Measurements from ENCODE around the gene EML3.
A peak's percentile ranks its signal among the peaks of the same experiment; 100 is the strongest.
"Not testable (repeated sequence)": the region's sequence is repeated elsewhere in the genome, so short reads cannot be mapped to it uniquely, and the experiment has no call there.

EML3 gene

DNA sequence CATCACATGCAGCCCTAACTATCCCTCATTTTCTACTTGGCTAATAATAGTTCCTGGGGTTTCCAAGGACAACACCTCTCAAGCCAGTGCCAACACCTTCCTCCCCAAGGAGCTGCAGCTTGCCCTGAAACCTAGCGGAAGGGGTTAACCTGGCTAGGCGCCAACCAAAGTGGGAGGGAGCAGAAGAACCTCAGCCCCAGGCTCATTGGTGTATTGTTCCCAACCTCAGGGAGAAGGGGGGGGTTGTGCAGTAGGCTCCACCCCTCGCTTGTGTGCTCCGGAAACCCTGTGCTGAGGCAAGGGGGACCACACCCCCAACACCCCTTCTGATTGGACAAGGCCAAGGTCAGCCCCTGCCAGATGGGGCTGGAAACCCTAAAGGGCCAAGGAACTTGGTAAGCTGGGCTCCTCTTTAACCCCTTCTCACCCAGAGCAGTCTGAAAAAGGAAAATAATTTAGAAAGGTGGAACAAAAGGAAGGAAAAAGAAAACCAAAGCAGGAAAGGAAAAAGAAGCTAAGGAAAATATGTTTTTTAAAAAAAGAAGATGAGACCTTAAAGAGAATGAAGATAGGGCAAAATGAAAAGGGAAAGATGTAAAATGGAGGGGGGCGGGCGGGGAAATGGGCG lies 13.4 kb downstream of the EML3 start:
- DNase-seq: peak; percentile 100

DNA sequence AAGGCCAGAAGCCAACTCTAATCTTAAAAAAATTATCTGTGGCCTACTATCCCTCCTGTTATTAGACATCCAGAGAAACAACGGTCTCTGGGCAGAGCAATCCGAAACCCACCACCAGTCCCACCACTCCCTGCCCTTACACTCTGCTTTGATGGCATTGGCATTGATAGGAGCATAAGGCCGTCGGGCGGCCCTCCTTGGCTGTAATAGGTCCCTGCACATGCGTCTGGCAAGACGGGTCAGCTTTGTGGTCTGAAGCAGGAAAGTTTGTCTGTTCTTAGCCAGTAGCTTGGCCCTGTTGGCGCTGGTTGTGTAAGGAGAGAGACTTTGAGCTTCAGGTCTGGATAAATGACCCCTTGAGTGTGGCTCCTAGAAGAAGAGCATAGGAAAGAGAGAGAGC lies 17.5 kb downstream of the EML3 start:
- DNase-seq: no peak

- peak; percentile 96 for DNase-seq
These were observed 19.0 kb downstream of the EML3 start for GRCh38 chr11:62593434-62594044.

DNA sequence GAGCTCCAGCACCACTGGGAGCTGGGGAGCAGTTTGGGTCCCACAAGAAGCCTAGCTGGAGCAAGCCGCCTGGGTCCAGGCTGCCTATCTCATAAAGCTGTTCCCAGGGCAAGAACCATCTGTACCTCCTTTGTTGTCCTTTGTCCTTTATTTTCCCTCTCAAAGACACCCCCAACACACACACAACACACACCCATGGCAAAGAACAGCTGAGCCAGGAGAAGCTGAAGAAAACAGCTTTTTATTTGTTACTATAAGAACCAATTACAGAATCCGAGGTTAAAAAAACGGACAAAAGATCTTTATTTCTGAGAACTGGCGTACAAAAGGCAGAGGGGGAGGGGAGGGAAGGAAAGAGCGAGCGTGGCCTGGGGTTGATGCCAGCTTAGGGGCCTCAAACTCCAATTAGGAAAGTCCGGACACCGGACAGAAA lies 19.6 kb downstream of the EML3 start:
- no peak for DNase-seq

DNA sequence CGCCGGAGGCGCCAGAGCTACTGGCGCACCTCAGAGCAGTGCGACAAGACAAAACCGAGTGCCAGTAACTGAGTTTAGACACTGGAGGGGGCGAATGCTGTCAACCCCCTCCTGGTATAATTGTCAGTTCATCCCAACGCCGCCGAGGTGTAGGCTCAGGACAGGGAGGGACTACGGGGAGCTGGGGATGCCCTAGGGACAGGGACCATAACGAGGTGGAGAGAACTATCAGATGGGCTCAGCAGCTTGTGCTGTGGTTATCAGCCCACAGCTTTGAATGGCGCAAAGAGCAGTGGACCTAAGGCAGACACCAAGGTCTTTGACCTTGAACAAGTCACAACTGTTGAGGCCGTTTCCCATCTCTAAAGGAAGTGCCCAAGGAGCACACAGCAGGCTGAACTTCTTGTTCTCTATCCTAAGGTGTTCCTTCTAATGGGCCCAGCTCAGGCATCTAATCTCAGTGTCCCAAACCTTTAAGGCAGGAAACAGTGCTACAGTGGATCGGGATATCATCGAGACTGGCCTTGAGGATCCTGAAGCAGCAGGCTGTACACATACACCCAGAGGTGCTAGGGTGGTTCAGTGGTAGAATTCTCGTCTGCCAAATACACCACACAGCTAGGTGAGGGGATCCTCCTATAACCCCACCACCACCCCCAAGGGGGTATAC lies 20.3 kb downstream of the EML3 start:
- peak; percentile 71 for DNase-seq

DNA sequence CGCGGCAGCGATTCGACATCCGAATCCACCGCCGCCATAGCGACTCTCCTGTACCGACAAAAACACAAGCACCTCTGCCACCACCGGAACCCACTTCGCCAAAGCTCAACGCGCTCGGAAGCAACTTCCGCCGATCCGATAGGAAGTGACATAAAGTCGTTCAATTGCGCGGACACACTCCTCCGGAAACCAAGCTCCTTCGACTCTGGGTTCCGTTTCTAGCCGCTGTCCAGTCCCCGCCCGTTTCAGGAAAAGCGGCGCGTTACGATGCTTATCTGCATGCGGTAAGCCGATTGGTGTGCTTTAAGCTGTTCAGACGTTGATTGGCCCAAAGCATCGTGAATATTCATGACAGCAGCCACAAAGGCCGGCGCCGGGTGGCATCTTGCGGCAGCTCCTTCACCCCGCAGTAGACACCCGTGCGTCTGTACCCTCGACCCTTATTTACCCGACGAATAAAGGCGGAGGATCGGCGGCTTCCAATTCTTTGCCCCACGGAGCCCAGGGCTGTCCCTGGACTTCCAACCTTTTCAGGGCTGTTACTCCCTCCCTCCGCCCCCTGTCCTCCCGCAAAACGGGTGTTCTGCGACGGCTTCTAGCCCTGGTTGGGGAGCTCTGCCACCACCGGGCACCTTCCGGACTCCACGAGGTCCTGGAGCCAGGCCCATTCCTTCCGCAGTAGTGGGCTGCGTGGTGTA lies 21.0 kb downstream of the EML3 start, which contains the start of gene TUT1:
Gene TUT1, minus strand, starts transcription at position 76 of the 698 bp plus-strand sequence. Its CDS starts 38 bp downstream, at position 38.
- peak; percentile 100 for DNase-seq

DNA sequence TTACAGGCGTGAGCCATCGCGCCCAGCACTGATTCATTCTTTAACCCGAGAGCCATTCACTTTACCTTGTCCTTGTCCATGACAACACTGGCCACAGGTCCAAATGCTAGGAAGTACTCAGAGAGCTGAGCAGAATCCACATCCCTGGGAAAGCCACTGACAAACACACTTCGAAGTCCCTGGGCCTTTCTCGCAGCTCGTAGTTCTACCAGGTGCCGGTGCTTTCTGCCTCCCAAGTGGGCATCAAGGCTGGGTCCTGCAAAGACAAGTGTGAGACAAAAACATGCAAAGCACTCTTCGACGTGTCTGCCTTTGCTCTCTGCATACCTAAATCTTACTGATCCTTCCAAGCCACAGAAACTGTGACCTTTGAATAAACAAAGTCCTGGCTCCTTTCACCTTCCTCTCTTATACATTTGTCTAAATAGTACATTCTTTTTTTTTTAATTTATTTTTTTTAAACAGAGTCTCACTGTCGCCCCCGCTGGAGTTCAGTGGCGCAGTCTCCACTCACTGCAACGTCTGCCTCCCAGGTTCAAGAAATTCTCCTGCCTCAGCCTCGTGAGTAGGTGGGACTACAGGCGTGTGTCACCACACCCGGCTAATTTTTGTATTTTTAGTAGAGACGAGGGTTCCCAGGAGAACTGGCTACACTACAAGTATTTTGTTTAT lies 23.5 kb downstream of the EML3 start:
- DNase-seq: peak; percentile 66

DNA sequence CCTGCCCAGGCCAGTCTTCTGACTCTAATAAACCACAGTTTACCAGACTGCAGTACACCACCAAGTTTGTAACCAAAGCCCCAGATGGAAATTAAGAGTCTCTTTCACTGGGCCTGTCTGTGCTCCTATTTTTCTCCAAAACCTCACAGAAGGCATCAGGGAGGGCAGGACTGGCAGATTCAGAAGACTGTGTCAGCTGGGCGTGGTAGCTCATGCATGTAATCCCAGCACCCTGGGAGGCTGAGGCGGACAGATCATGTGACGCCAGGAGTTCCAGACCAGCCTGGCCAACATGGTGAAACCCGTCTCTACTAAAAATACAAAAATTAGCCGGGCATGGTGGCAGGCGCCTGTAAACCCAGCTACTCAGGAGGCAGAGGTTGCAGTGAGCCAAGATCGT lies 27.2 kb downstream of the EML3 start:
- not testable (repeated sequence) for DNase-seq

GRCh38 chr11:62581735-62582134 lies 30.8 kb downstream of the EML3 start:
- not testable (repeated sequence) for DNase-seq

GRCh38 chr11:62580959-62581715 lies 31.4 kb downstream of the EML3 start:
- no peak for DNase-seq

GRCh38 chr11:62579252-62579651 lies 33.3 kb downstream of the EML3 start:
- DNase-seq: no peak

GRCh38 chr11:62578541-62578940 lies 34.0 kb downstream of the EML3 start:
- DNase-seq: no peak

DNA sequence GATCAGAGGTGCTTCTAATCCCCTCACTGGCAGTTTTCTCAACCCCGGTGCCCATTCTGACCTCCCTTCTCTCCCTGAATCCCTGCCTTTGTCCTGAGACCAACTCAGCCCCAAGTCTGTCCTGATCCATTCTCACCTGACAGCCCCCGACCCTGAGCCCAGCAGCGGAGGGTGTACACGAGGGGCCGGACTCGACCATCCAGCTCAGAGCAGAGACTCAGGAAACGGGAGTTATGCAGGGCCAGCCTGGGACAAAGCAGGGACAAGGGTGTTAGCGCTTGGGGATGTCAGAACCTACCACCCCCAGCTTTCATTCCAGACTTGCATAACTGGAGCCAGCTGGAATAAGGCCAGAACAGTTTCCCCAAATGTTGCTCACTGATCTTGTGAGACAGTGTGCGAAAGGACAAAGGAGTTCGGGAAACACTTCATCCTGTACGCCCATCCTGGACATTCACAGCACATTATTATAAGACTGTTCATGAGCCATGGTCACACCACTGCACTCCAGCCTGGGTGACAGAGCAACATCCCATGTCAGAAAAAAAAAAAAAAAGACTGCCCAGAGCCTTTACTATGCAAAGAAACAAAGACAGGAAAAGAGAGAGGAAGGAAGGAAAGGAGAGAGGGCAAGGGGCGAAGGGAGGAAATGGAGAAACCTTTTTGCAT lies 35.4 kb downstream of the EML3 start:
- no peak for DNase-seq

DNA sequence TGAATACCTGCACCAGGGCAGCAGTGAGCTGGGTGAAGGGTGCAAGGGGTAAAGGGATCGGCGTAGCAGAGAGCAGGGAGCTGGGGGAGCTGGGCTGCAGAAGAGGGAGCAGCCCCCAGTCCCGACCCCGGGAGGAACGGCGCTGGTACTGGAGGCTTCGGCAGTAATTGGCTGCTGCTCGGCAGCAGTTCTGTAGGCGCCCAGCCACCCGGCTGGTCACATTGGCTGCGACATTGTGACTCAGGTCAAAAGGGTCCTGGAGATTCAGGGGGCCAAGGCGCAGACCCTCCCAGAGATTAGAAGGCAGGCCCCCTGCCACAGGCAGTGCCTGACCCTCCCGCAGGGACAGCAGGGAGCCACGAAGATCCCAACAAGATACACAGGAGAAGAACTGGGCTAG lies 36.7 kb downstream of the EML3 start:
- no peak for DNase-seq

DNA sequence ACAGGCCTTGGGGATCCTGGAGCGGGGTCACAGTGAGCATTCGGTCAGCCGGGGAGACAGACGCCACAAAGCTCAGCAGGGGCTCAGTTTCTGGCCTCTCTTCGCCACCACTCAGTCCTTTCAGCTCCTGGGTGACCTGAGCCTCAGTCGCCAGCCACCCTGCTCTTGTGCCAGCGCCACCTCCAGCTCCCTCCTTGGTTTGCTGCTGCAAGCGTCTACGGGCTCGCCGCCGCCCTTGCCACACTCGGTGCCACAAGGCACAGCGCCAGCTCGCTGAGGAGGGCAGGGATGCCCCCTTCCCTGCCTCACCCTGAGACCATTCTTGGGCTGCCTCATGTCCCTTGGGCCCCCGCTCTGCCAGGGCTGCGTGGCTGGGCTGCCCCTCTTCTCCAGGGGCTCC lies 37.4 kb downstream of the EML3 start:
- DNase-seq: no peak

GRCh38 chr11:62574363-62575071 lies 38.1 kb downstream of the EML3 start:
- DNase-seq: peak; percentile 47

GRCh38 chr11:62573592-62574362 lies 38.8 kb downstream of the EML3 start, which contains the start of gene EEF1G:
Gene EEF1G (minus strand): TSS chr11:62573891. CDS start chr11:62573842, 49 bp downstream.
- DNase-seq: peak; percentile 100

GRCh38 chr11:62573006-62573591 lies 39.5 kb downstream of the EML3 start:
- peak; percentile 64 for DNase-seq

DNA sequence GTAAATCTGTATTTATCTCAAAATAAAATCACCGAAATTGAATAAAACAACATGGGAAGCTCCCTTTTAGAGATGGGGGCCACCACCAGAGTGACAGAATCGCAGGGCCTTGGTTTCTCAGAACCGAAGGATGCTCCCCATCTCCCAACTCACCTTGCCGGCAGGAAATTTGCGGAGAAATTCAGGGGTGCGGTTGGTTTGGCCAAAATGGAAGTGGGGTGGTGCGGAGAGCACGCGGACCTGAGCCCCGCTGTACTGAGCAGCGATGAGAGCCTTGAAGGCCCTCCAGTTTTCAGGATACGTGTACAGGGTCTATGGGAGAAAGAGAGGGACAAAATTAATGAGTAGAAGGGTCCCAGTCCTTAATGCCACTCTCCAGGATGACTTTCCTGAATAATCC lies 40.1 kb downstream of the EML3 start:
- no peak for DNase-seq

- not testable (repeated sequence) for DNase-seq
These were observed 41.1 kb downstream of the EML3 start for GRCh38 chr11:62571493-62571892.

Measured in hematopoietic multipotent progenitor cell treated with erythropoietin and hydrocortisone succinate and interleukin-3 and kit ligand, for 6 days (in vitro differentiated cells).